CD14-positive monocyte (primary cell): ENCODE results near the gene DOCK4. TPM values are rescaled to one million over a fixed set of nuclear protein-coding genes. Genes with fewer than 3 reads are reported as not detected.

Experiments used
- DNase-seq, 3 donors: peaks; one replicate each; pipeline ENCODE4 v3.0.0-alpha.2; 2011 to 2022
- H2AFZ ChIP-seq: 2 replicates; pipeline ENCODE4 v1.6.0; 2012; ENCODE audit warnings: mild to moderate bottlenecking, low read depth, low read length, inconsistent platforms; ENCODE audit not compliant: insufficient read depth, poor library complexity, severe bottlenecking
- H3K27ac ChIP-seq, 2 donors: 1 replicate in 1 of 2; 2 replicates in 1 of 2; pipeline ENCODE4 v1.5.1; 2012 to 2013; ENCODE audit warnings: low read length in 2 of 2, control low read depth in 1 of 2, inconsistent platforms in 1 of 2, low read depth in 1 of 2, mild to moderate bottlenecking in 1 of 2
- H3K27me3 ChIP-seq, 2 donors: one replicate each; pipeline versions ENCODE4 v1.6.0 to v1.6.1; 2011 to 2013; ENCODE audit warnings: low read length in 2 of 2; ENCODE audit not compliant: control insufficient read depth in 2 of 2, insufficient read depth in 2 of 2
- H3K36me3 ChIP-seq, 2 donors: replicated peaks in 1 of 2; 1 replicate in 1 of 2; 2 replicates in 1 of 2; pipeline versions ENCODE4 v1.5.1 to v1.6.1; 2012 to 2013; ENCODE audit warnings: low read length in 2 of 2, control low read depth in 1 of 2, inconsistent platforms in 1 of 2, mild to moderate bottlenecking in 1 of 2; ENCODE audit not compliant: insufficient read depth in 2 of 2, control insufficient read depth in 1 of 2
- H3K4me1 ChIP-seq, 2 donors: 1 replicate in 1 of 2; 2 replicates in 1 of 2; pipeline versions ENCODE4 v1.5.1 to v1.6.1; 2012 to 2013; ENCODE audit warnings: low read length in 2 of 2, control low read depth in 1 of 2, inconsistent platforms in 1 of 2, mild to moderate bottlenecking in 1 of 2, moderate library complexity in 1 of 2; ENCODE audit not compliant: insufficient read depth in 2 of 2, control insufficient read depth in 1 of 2
- H3K4me2 ChIP-seq: replicated peaks from 2 replicates; pipeline ENCODE3; 2012; ENCODE audit warnings: low read length, moderate library complexity, mild to moderate bottlenecking; ENCODE audit not compliant: poor library complexity, severe bottlenecking; ENCODE audit errors: extremely low read depth
- H3K4me3 ChIP-seq, 3 experiments: fragments of 200-600 bp in 1 of 3; sonication (generic) in 1 of 3; replicated peaks in 1 of 3; 1 replicate in 2 of 3; 2 replicates in 1 of 3; pipeline ENCODE4 v1.5.1; 2011 to 2013; ENCODE audit warnings: low read length in 3 of 3, mild to moderate bottlenecking in 3 of 3, control low read depth in 2 of 3, low read depth in 2 of 3, inconsistent platforms in 1 of 3, moderate library complexity in 1 of 3
- H3K79me2 ChIP-seq: 2 replicates; pipeline ENCODE4 v1.6.0; 2012; ENCODE audit warnings: mild to moderate bottlenecking, control low read depth, inconsistent platforms, low read length, moderate library complexity; ENCODE audit not compliant: insufficient read depth
- H3K9ac ChIP-seq: 2 replicates; pipeline ENCODE4 v1.6.0; 2017; ENCODE audit warnings: low read length, mild to moderate bottlenecking; ENCODE audit not compliant: insufficient read depth, poor library complexity, severe bottlenecking
- H3K9me3 ChIP-seq, 2 donors: replicated peaks in 1 of 2; 1 replicate in 1 of 2; 2 replicates in 1 of 2; pipeline versions ENCODE4 v1.5.1 to v1.6.1; 2012 to 2013; ENCODE audit warnings: low read length in 2 of 2, control low read depth in 1 of 2; ENCODE audit not compliant: control insufficient read depth in 1 of 2, insufficient read depth in 1 of 2
- H4K20me1 ChIP-seq: 2 replicates; pipeline ENCODE4 v1.6.0; 2012; ENCODE audit warnings: mild to moderate bottlenecking, low read length, control low read depth, moderate library complexity; ENCODE audit not compliant: insufficient read depth
- H3K27ac Mint-ChIP-seq, 7 donors: one replicate each; pipeline ENCODE4 v1.8.0; 2020; ENCODE audit warnings: mild to moderate bottlenecking in 7 of 7, mixed read lengths in 7 of 7, moderate library complexity in 6 of 7, inconsistent platforms in 2 of 7
- H3K27me3 Mint-ChIP-seq, 3 donors: one replicate each; pipeline ENCODE4 v1.8.0; 2021 to 2022; ENCODE audit warnings: low read depth in 3 of 3, mild to moderate bottlenecking in 3 of 3, mixed read lengths in 3 of 3, moderate library complexity in 3 of 3, inconsistent platforms in 1 of 3
- H3K36me3 Mint-ChIP-seq, 2 donors: one replicate each; pipeline ENCODE4 v1.8.0; 2020; ENCODE audit warnings: mixed read lengths in 2 of 2, inconsistent platforms in 1 of 2, mild to moderate bottlenecking in 1 of 2
- H3K4me1 Mint-ChIP-seq: one replicate; pipeline ENCODE4 v1.8.0; 2020; ENCODE audit warnings: mild to moderate bottlenecking, mixed read lengths
- H3K4me3 Mint-ChIP-seq, 2 donors: one replicate each; pipeline ENCODE4 v1.8.0; 2020; ENCODE audit warnings: mild to moderate bottlenecking in 2 of 2, mixed read lengths in 2 of 2, moderate library complexity in 1 of 2
- H3K9me3 Mint-ChIP-seq, 7 donors: one replicate each; pipeline ENCODE4 v1.8.0; 2020 to 2022; ENCODE audit warnings: mixed read lengths in 7 of 7, mild to moderate bottlenecking in 6 of 7, moderate library complexity in 6 of 7, inconsistent platforms in 2 of 7
- WGBS: methylation state at CpG from one replicate; pipeline ENCODE4 v1.1.5; 2013; ENCODE audit warnings: missing lambda C conversion rate; ENCODE audit not compliant: insufficient coverage; 5-methylcytosine and 5-hydroxymethylcytosine counted together
- intact Hi-C, 2 donors: fragments of 100-400 bp; cut with micrococcal nuclease; formaldehyde crosslinking; loops; one replicate each; pipeline versions ENCODE4 v1.15.0 to v1.15.1; 2023
- polyA plus RNA-seq, 3 donors: library from polyadenylated mRNA; depleted of rRNA in 1 of 3; unstranded in 2 of 3; stranded (reverse) in 1 of 3; fragments of 300-500 nt in 2 of 3; fragments of >200 nt in 1 of 3; fragmentation: Illumina TruSeq in 2 of 3; gene quantifications; 1 replicate in 2 of 3; 2 replicates in 1 of 3; pipeline ENCODE4 v1.2.3, GENCODE V29; 2012 to 2021
- TF ChIP-seq, protein P1 (sequence below): fragments of 200-600 bp; IDR thresholded peaks from one replicate; pipeline ENCODE4 v1.8.0; 2022; ENCODE audit warnings: antibody characterized with exemption, mild to moderate bottlenecking

Gene DOCK4
- polyA plus RNA-seq, 3 donors: 1.3 to 5.0 (median 2.7) TPM

DNA sequence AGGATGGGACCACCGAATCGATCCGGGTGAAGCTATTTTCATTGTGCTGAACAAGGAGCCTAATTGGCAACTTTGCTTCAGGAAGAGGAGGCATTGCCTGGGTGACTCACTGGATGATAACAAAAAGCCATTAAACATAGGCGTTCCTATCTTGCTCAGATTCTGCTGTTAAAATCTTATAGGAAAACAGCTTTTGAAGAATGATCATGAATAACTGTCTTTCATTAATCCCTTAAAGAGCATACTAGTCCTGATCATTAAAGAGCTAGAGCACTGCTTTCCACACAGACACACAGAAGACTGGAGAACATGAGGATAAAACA is 469.7 kb downstream of the DOCK4 start:
- no peak overlapping the region for H3K4me3 Mint-ChIP-seq
- H3K27me3 ChIP-seq: no peaks in the 10 kb centered on the region
- H3K4me3 ChIP-seq: no peak overlapping the region
- no peaks in the 10 kb centered on the region for H3K9me3 ChIP-seq
- H4K20me1 ChIP-seq: no peaks in the 10 kb centered on the region
- no peaks in the 10 kb centered on the region for H3K36me3 ChIP-seq
- H3K27ac ChIP-seq: no peak overlapping the region
- 65% methylated on average over 4 of the region's 4 CpGs for WGBS
- H3K9me3 Mint-ChIP-seq: no peaks in the 10 kb centered on the region
- intact Hi-C loops: no loop called here
- H3K79me2 ChIP-seq: no peaks in the 10 kb centered on the region
- H3K4me2 ChIP-seq: no peak overlapping the region
- peaks cover 0 to 3% (median 2%) of the 10 kb centered on the region in 3 donors for H3K27me3 Mint-ChIP-seq
- no peak overlapping the region for H2AFZ ChIP-seq
- no peak overlapping the region for H3K9ac ChIP-seq
- DNase-seq: no peak
- no peaks in the 10 kb centered on the region for H3K4me1 Mint-ChIP-seq
- TF ChIP-seq, protein P1, sequence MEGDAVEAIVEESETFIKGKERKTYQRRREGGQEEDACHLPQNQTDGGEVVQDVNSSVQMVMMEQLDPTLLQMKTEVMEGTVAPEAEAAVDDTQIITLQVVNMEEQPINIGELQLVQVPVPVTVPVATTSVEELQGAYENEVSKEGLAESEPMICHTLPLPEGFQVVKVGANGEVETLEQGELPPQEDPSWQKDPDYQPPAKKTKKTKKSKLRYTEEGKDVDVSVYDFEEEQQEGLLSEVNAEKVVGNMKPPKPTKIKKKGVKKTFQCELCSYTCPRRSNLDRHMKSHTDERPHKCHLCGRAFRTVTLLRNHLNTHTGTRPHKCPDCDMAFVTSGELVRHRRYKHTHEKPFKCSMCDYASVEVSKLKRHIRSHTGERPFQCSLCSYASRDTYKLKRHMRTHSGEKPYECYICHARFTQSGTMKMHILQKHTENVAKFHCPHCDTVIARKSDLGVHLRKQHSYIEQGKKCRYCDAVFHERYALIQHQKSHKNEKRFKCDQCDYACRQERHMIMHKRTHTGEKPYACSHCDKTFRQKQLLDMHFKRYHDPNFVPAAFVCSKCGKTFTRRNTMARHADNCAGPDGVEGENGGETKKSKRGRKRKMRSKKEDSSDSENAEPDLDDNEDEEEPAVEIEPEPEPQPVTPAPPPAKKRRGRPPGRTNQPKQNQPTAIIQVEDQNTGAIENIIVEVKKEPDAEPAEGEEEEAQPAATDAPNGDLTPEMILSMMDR: no peak
- no peaks in the 10 kb centered on the region for H3K36me3 Mint-ChIP-seq
- H3K4me1 ChIP-seq: no peaks in the 10 kb centered on the region
- H3K27ac Mint-ChIP-seq: no peak overlapping the region

DNA sequence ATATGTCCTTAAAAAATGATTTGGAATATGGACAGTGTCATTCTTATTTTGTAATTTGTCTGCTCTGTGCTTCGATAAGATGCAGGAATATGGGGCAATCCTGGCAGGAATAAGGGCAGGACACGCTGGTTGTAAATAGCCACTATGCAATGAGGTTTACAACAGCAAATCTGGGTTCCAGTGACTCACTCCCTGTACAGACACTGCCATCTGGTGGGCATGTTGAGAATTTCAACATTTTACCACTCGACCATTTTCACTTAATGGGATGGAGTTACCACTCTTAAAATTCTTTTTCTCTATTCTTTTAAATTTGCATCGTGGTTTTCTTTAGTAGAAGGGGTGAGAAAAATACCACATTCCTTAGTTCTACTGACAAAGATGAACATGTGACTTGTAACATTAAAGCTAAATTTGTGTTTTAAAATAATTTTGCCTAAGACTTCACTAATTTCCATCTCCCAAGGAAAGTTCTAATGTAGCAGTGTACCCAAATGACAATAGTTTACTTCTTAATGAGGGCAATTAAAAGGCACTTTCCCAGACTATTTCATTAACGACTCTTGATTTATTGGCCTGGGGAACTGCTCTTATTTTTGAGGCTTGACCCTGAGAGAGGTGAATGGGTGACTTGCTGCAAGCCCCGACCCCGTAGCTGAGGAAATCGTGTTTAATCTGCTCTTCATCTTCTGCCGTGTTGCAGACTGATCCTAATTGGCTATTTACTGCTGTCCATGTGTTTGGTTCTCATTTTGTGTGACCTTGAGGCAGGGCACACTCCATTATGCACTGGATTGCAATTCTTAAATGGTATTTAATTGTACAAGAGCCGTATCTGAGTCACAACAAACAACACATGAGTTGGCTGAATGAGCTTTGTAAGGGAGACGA is 470.3 kb downstream of the DOCK4 start:
- TF ChIP-seq, protein P1: peak; percentile 98
- Histone ChIP-seq H3K4me1 (no peaks in the 10 kb centered on the region), H4K20me1 (no peaks in the 10 kb centered on the region), H3K9ac (no peak overlapping the region), H3K4me2 (no peak overlapping the region), H3K79me2 (no peaks in the 10 kb centered on the region), H2AFZ (no peak overlapping the region), H3K27ac (no peak overlapping the region), H3K9me3 (no peaks in the 10 kb centered on the region), H3K4me3 (no peak overlapping the region), H3K36me3 (no peaks in the 10 kb centered on the region), H3K27me3 (no peaks in the 10 kb centered on the region)
- Mint-ChIP-seq H3K4me1 (no peaks in the 10 kb centered on the region), H3K27ac (no peak overlapping the region), H3K27me3 (peaks cover 0 to 3% (median 2%) of the 10 kb centered on the region in 3 donors), H3K4me3 (no peak overlapping the region), H3K9me3 (no peaks in the 10 kb centered on the region), H3K36me3 (no peaks in the 10 kb centered on the region)
- intact Hi-C loops: no loop called here
- 61% methylated on average over 7 of the region's 11 CpGs for WGBS
- DNase-seq: peak; percentile 32 to 57 (median 55)
